K562 (cell line): ENCODE data around the gene B3GALT6. TPM values are rescaled to one million over a fixed set of nuclear protein-coding genes. Genes with fewer than 3 reads are reported as not detected.

Experiments used
- ATAC-seq: fragments of 200-7000 bp; cut with Tn5 transposase; 3 replicates; pipeline ENCODE4 v1.9.1; 2020; ENCODE audit warnings: moderate library complexity
- BruUV-seq: library from RNA; stranded (reverse); fragments of 400-500 nt; replicated peaks from 2 replicates; lab custom pipeline; 2021; lab: Mats Ljungman, UMichigan
- CTCF ChIA-PET: fragments of 300-600 bp; formaldehyde crosslinking; extraction: SDS; loops from one replicate; lab custom pipeline; 2021; ENCODE audit warnings: low intra/inter-chr PET ratio; lab: Yijun Ruan, JAX
- POLR2A ChIA-PET: fragments of 300-600, 350-650 bp; sonication (Branson Sonifier 250); formaldehyde crosslinking; extraction: SDS; loops from one replicate; lab custom pipeline; 2021; ENCODE audit warnings: antibody characterized with exemption, inconsistent platforms; lab: Yijun Ruan, JAX
- DNase-seq, 4 experiments: peaks; one replicate each; pipeline versions ENCODE4 v3.0.0 to v3.0.0-alpha.2; 2011 to 2018; ENCODE audit warnings: low spot score in 3 of 4, mixed read lengths in 3 of 4; ENCODE audit errors: extremely low read depth in 1 of 4
- FAIRE-seq: peaks from 2 replicates; lab custom pipeline; 2011; peaks lifted over from hg19 to GRCh38; lab: Jason Lieb, UNC
- H2AFZ ChIP-seq: 2 replicates; pipeline ENCODE4 v1.6.0; 2011; ENCODE audit warnings: low read depth, low read length, control low read depth, inconsistent platforms
- H3K27ac ChIP-seq: fragments of 200-600 bp; 3 replicates; pipeline ENCODE4 v1.8.0; 2011; ENCODE audit warnings: low read depth, mild to moderate bottlenecking, control low read depth, inconsistent platforms, low read length, moderate library complexity, mixed read lengths; ENCODE audit errors: extremely low read depth
- H3K27me3 ChIP-seq, 2 experiments: fragments of 300-600 bp in 1 of 2; 2 replicates in 1 of 2; 3 replicates in 1 of 2; pipeline versions ENCODE4 v1.6.0 to v1.8.0; 2011; ENCODE audit warnings: inconsistent platforms in 2 of 2, low read length in 2 of 2, mild to moderate bottlenecking in 1 of 2, mixed read lengths in 1 of 2, moderate library complexity in 1 of 2; ENCODE audit not compliant: control insufficient read depth in 2 of 2, insufficient read depth in 2 of 2
- H3K36me3 ChIP-seq: fragments of 300-600 bp; 3 replicates; pipeline ENCODE4 v1.8.0; 2011; ENCODE audit warnings: mild to moderate bottlenecking, low read length, inconsistent platforms; ENCODE audit not compliant: control insufficient read depth, insufficient read depth
- H3K4me1 ChIP-seq, 2 experiments: fragments of 200-600 bp in 1 of 2; replicated peaks in 1 of 2; 2 replicates in 1 of 2; 3 replicates in 1 of 2; pipeline versions ENCODE4 v1.5.1 to v1.8.0; 2011; ENCODE audit warnings: inconsistent platforms in 2 of 2, low read length in 2 of 2, mild to moderate bottlenecking in 1 of 2, mixed read lengths in 1 of 2, moderate library complexity in 1 of 2; ENCODE audit not compliant: control insufficient read depth in 2 of 2, insufficient read depth in 2 of 2
- H3K4me2 ChIP-seq: 2 replicates; pipeline ENCODE4 v1.6.1; 2011; ENCODE audit warnings: low read length, control low read depth, inconsistent platforms, mixed read lengths; ENCODE audit not compliant: insufficient read depth
- H3K4me3 ChIP-seq: fragments of 200-600 bp; sonication (generic), shearing (Covaris generic); 2 replicates; pipeline ENCODE4 v1.5.1; 2016; ENCODE audit warnings: control low read depth, inconsistent platforms
- H3K79me2 ChIP-seq: fragments of 200-600 bp; 3 replicates; pipeline ENCODE4 v1.8.0; 2011; ENCODE audit warnings: low read length, inconsistent platforms; ENCODE audit not compliant: control insufficient read depth, insufficient read depth
- H3K9ac ChIP-seq, 2 experiments: 2 replicates each; pipeline versions ENCODE4 v1.6.0 to v1.6.1; 2011; ENCODE audit warnings: low read depth in 2 of 2, low read length in 2 of 2, control low read depth in 1 of 2, inconsistent platforms in 1 of 2, mild to moderate bottlenecking in 1 of 2, mixed read lengths in 1 of 2; ENCODE audit not compliant: insufficient read depth in 1 of 2
- H3K9me1 ChIP-seq: one replicate; pipeline ENCODE4 v1.6.0; 2011; ENCODE audit warnings: inconsistent platforms, mild to moderate bottlenecking, low read length, moderate library complexity; ENCODE audit not compliant: control insufficient read depth, insufficient read depth
- H3K9me3 ChIP-seq: replicated peaks from 2 replicates; pipeline ENCODE4 v1.5.1; 2011; ENCODE audit warnings: low read depth, low read length, inconsistent platforms; ENCODE audit not compliant: control insufficient read depth, insufficient read depth
- H4K20me1 ChIP-seq: replicated peaks from 2 replicates; pipeline ENCODE4 v1.6.1; 2011; ENCODE audit warnings: low read length, inconsistent platforms, mixed read lengths; ENCODE audit not compliant: control insufficient read depth, insufficient read depth
- NR4A1 ChIP-seq, 2 experiments: fragments of 250-450 bp in 1 of 2; fragments of 450-650 bp in 1 of 2; sonication (Bioruptor Pico) in 1 of 2; IDR thresholded peaks; 2 replicates each; pipeline versions ENCODE4 v1.4.0 to v1.6.1; 2016 to 2020; ENCODE audit warnings: mild to moderate bottlenecking in 2 of 2, missing compliant biosample characterization in 1 of 2, missing genetic modification characterization in 1 of 2, moderate library complexity in 1 of 2
- POLR2G ChIP-seq: fragments of 200-400 bp; formaldehyde crosslinking; IDR thresholded peaks from 2 replicates; pipeline ENCODE4 v1.6.1; 2017; ENCODE audit warnings: low read depth, mild to moderate bottlenecking, antibody characterized with exemption, low read length, moderate library complexity
- SUPT5H ChIP-seq: fragments of 450-650 bp; IDR thresholded peaks from 2 replicates; pipeline ENCODE4 v1.6.1; 2016
- TFAM ChIP-seq: fragments of 250-450 bp; sonication (Bioruptor Pico); conservative IDR thresholded peaks from 2 replicates; pipeline ENCODE4 v1.5.0; 2021; ENCODE audit warnings: mild to moderate bottlenecking, moderate library complexity
- ZNF184 ChIP-seq: sonication (generic); formaldehyde crosslinking; IDR thresholded peaks from 2 replicates; pipeline ENCODE4 v1.5.0; 2020; ENCODE audit warnings: missing genetic modification reagents
- WGBS: fragments of 100-300 bp; shearing (Covaris generic); methylation state at CpG from one replicate; pipeline ENCODE4 v1.1.6; 2016; ENCODE audit warnings: low coverage, mixed read lengths; ENCODE audit not compliant: insufficient coverage; ENCODE audit errors: missing lambda C conversion rate; 5-methylcytosine and 5-hydroxymethylcytosine counted together
- in situ Hi-C: fragments of 300-500 bp; cut with MboI; formaldehyde crosslinking; loops from 4 replicates; pipeline ENCODE4 v1.15.0; 2018; ENCODE audit warnings: inconsistent platforms, mixed read lengths
- intact Hi-C: fragments of 100-400 bp; cut with micrococcal nuclease; formaldehyde crosslinking; loops from 2 replicates; pipeline ENCODE4 v1.14.2; 2022
- polyA plus RNA-seq, 8 experiments: library from polyadenylated mRNA; depleted of rRNA in 4 of 8; stranded (reverse) in 5 of 8; unstranded in 3 of 8; fragments of >200 nt; fragmentation: Nextera tagmentation in 2 of 8; fragmentation: Illumina TruSeq in 1 of 8; extraction: Ambion mirVana in 2 of 8; extraction: Trizol in 1 of 8; gene quantifications; 2 replicates each; pipeline versions ENCODE4 v1.2.1 to v1.2.3, GENCODE V29; 2011 to 2014; ENCODE audit warnings: inconsistent platforms in 1 of 8, missing spikeins in 1 of 8
- total RNA-seq, 7 experiments: library from RNA; depleted of rRNA in 6 of 7; stranded (reverse); fragments of >200 nt in 6 of 7; fragmentation: Illumina TruSeq in 2 of 7; extraction: Trizol in 2 of 7; gene quantifications; 2 replicates each; pipeline versions ENCODE4 v1.2.1 to v1.2.3, GENCODE V29; 2011 to 2021; ENCODE audit warnings: low replicate concordance in 1 of 7
- TF ChIP-seq, protein P1 (sequence below): fragments of 250-450 bp; sonication (Bioruptor Pico); IDR thresholded peaks from 2 replicates; pipeline ENCODE4 v1.5.0; 2020; ENCODE audit warnings: mild to moderate bottlenecking, borderline replicate concordance

The B3GALT6 gene
- total and polyA plus RNA-seq, 9 of the 15 experiments (the other 6 are each of a cell fraction or from before 2014, with no cell fraction given): 0.68 to 29.8 (median 9.9) TPM

DNA sequence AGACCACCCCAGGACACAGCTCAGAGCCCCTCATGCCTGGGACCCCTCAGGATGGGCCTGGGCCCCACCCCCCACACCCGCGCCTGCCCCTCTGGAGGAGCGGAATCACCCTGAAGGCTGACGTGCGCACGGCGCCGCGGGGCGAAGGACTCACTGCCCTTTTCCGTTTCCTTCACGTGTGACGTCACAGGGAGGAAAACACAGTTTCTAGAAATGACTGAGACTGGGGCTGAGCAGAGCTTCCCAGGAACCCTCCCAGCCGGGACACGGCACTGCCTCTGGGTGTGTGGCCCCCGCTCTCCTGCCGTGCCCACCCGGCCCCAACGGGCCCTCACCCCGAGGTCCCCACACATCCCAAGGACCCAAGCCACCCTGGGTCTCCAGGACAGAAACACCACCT lies 12.7 kb upstream of the B3GALT6 start (continued):
- TF ChIP-seq, protein P1, sequence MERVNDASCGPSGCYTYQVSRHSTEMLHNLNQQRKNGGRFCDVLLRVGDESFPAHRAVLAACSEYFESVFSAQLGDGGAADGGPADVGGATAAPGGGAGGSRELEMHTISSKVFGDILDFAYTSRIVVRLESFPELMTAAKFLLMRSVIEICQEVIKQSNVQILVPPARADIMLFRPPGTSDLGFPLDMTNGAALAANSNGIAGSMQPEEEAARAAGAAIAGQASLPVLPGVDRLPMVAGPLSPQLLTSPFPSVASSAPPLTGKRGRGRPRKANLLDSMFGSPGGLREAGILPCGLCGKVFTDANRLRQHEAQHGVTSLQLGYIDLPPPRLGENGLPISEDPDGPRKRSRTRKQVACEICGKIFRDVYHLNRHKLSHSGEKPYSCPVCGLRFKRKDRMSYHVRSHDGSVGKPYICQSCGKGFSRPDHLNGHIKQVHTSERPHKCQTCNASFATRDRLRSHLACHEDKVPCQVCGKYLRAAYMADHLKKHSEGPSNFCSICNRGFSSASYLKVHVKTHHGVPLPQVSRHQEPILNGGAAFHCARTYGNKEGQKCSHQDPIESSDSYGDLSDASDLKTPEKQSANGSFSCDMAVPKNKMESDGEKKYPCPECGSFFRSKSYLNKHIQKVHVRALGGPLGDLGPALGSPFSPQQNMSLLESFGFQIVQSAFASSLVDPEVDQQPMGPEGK (CRISPR knock-in tag): no peak
- TF ChIP-seq SUPT5H (no peak), ZNF184 (CRISPR knock-in tag) (no peak), NR4A1 (CRISPR knock-in tag; IDR thresholded peaks at IDR 0.05) (no peak), NR4A1 (tag; IDR thresholded peaks at IDR 0.05) (no peak)

DNA sequence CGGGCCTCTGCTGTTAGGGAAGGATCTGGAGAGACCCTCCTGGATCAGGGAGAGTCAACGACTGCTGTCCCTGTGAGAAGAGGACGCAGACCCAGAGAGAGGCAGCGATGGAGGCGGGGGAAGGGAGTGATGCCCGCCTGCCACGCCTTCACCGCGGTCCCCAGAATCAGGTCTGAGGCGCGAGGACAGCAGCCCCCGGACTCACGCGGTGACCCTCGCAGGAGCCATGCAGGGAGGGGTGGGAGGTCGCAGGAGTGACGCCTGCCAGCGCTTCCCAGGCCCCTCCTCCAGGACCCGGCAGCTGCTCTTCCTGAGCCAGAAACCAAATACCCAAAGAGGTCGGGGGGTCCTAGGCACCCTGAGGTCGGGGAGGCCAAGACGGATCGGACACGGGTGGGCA lies 11.8 kb upstream of the B3GALT6 start:
- peaks cover 13% of the 10 kb centered on the region; the same call in 2 of the 3 replicates for H3K79me2 ChIP-seq
- H3K4me3 ChIP-seq: no peak overlapping the region
- ChIA-PET POLR2A (interaction anchor here (0.7 to 1.5 kb wide), 2 partner anchors 11 to 69 kb away, joined by 3 to 6 read pairs; partner anchors contain the start of genes B3GALT6 and SDF4), CTCF (no interaction called here)
- BruUV-seq: no TSS peak
- TF ChIP-seq POLR2G: peak; percentile 54; the same call in 1 of the 2 replicates
- no peak for TF ChIP-seq TFAM
- H3K9me1 ChIP-seq: no peaks in the 10 kb centered on the region
- intact Hi-C loops: no loop called here
- peaks cover 94% of the 10 kb centered on the region; the same call in 2 of the 3 replicates for H3K36me3 ChIP-seq
- peaks cover 0 to 60% of the 10 kb centered on the region in 2 experiments; a peak in 1 of 5 replicates for H3K4me1 ChIP-seq
- no peak overlapping the region for H3K4me2 ChIP-seq
- H3K9ac ChIP-seq: no peak overlapping the region
- DNase-seq (peak in 2 of 4 experiments; percentile 44 to 47), FAIRE-seq (no peak), ATAC-seq (no peak)
- no peaks in the 10 kb centered on the region for H3K27me3 ChIP-seq
- H4K20me1 ChIP-seq: peaks cover 3% of the 10 kb centered on the region; the same call in 1 of the 2 replicates
- 94% methylated on average over 17 of the region's 24 CpGs for whole genome bisulfite sequencing
- in situ Hi-C loops: no loop called here
- no peak overlapping the region for H3K27ac ChIP-seq
- no peaks in the 10 kb centered on the region for H3K9me3 ChIP-seq
- no peak overlapping the region for H2AFZ ChIP-seq
